HG02938 (cell line): Measurements from ENCODE around the gene COMT.

Experiments used
- ATAC-seq: cut with Tn5 transposase; IDR thresholded peaks from one replicate; pipeline ENCODE4 v1.9.1; 2021; ENCODE audit warnings: mild to moderate bottlenecking, moderate library complexity; ENCODE audit not compliant: unreplicated experiment

COMT gene

GRCh38 chr22:19968450-19968891 is 26.9 kb downstream of the COMT start:
- ATAC-seq: no peak

- ATAC-seq: no peak
Observed at GRCh38 chr22:19969141-19969928, 27.8 kb downstream of the COMT start.

GRCh38 chr22:19970031-19970478 is 28.5 kb downstream of the COMT start:
- no peak for ATAC-seq

GRCh38 chr22:19970479-19971275 is 29.1 kb downstream of the COMT start:
- no peak for ATAC-seq

GRCh38 chr22:19971276-19972124 is 29.9 kb downstream of the COMT start:
- ATAC-seq: no peak

- ATAC-seq: no peak
Observed at GRCh38 chr22:19972251-19972650, 30.7 kb downstream of the COMT start.

- ATAC-seq: no peak
Observed at GRCh38 chr22:19972652-19973550, 31.3 kb downstream of the COMT start.

- ATAC-seq: no peak
Observed at GRCh38 chr22:19973551-19974267, 32.1 kb downstream of the COMT start.

- ATAC-seq: no peak
Observed at GRCh38 chr22:19974268-19974861, 32.8 kb downstream of the COMT start.

GRCh38 chr22:19974935-19975706 is 33.5 kb downstream of the COMT start:
- ATAC-seq: no peak

GRCh38 chr22:19975707-19976035 is 34.1 kb downstream of the COMT start:
- no peak for ATAC-seq

GRCh38 chr22:19976671-19977070 is 35.1 kb downstream of the COMT start:
- ATAC-seq: no peak

GRCh38 chr22:19977296-19978243 is 36.0 kb downstream of the COMT start:
- ATAC-seq: no peak

GRCh38 chr22:19978748-19979147 is 37.2 kb downstream of the COMT start:
- ATAC-seq: no peak

- ATAC-seq: no peak
Observed at GRCh38 chr22:19979712-19980493, 38.3 kb downstream of the COMT start.

- ATAC-seq: no peak
Observed at GRCh38 chr22:19980766-19981165, 39.2 kb downstream of the COMT start.
